ENCODE results near the gene NT5DC1. TPM values are rescaled to one million over a fixed set of nuclear protein-coding genes. Genes with fewer than 3 reads are reported as not detected.

The NT5DC1 gene
- polyA plus RNA-seq, 3 donors = 42.3 to 51.4 (median 43.7) TPM

DNA sequence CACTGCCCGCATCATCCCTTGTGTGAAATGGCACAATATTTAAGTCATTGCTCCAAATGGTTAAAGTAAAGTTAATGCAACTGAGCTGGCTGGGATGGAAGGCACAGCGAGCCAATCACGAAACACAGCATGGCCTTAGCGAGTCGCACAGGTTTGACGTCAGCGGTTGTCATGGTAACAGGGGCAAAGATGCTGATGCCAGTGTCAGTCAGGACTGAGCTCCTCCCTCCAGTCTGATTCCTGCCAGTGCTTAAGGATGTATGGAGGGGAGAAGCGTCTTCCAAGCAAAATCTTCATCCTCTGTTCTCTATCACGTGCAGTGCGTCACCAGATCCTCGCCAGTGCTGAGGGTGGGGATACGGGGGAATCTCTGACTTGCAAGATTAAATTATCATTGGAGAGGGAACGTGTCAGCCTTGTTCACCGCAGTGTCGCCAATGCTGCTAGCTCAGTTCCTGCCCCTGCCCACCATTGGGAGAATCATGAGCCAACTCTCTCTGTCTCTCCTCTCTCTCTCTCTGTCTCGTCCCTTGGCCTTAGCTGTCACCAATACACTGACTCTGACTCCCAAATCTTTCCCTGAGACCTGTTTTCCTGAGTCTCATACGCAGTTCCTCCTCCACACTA, 128.7 kb downstream of the NT5DC1 start:
- peak; percentile 89 for DNase-seq

DNA sequence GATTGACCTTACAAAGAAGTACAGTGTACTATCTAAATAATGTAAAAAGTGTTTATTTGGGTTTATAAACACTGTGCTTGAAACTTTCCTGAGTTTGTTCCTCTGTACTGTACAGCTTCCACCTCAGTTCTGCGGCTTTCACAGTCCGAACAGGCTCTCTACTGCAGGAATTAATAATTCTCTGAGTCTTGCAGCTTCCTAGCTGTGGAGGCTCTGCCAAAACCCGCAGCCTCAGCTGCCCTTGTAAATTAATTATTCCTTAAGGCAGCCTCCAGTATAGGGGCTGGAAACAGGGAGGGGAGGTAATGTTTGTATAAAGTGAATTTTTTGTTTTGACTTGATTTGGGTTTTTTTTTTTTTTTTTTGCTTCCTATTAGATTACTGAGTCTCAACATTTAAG, 134.0 kb downstream of the NT5DC1 start:
- no peak for DNase-seq

DNA sequence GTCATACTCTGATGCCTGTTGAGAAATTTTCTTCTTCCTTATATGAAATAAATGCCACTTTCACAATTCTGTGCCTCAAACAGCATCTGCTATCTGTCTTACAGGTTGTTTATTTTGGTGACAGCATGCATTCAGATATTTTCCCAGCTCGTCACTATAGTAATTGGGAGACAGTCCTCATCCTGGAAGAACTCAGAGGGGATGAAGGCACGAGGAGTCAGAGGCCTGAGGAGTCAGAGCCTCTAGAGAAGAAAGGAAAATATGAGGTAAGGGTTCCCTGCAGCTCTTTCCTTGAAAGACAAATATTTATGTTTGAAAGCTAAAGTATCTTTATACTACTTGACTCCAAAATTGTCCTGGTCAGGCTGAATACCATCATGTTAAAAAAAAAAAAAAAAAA, 137.4 kb downstream of the NT5DC1 start:
- DNase-seq = no peak

DNA sequence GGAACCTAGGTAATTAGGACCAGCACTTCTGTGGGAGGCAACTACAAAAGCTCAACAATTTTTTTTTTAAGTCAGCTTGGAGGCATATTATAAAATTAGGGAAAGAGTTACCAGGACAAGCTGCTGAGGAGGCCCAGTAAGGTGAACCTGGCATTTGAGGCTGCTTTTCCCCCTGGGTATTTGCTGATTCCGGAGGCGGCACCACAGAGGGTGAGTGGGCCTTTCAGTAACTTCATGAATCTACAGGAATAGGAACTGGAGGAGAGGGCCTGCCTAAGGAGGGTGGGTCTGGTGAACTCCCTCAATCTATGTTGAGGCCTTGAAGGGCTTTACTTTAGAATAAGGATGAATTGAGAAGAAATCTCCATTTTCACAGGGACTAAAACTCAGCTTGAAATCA, 138.6 kb downstream of the NT5DC1 start:
- no peak for DNase-seq

GRCh38 chr6:116239856-116240255, 139.2 kb downstream of the NT5DC1 start:
- DNase-seq = no peak

GRCh38 chr6:116244284-116244683, 143.6 kb downstream of the NT5DC1 start:
- no peak for DNase-seq

GRCh38 chr6:116246089-116246488, 145.4 kb downstream of the NT5DC1 start:
- no peak for DNase-seq

- DNase-seq = no peak
Observed at GRCh38 chr6:116247285-116247684, 146.6 kb downstream of the NT5DC1 start.

- DNase-seq = no peak
Observed at GRCh38 chr6:116248577-116248976, 147.9 kb downstream of the NT5DC1 start.

GRCh38 chr6:116251568-116252384, 151.1 kb downstream of the NT5DC1 start:
- DNase-seq = no peak

- no peak for DNase-seq
Observed at GRCh38 chr6:116253188-116253504, 152.5 kb downstream of the NT5DC1 start.

GRCh38 chr6:116253505-116254296, 153.0 kb downstream of the NT5DC1 start, which contains the start of gene TSPYL4:
Gene TSPYL4 (minus strand): TSS chr6:116254075. CDS start chr6:116254008, 67 bp downstream.
- DNase-seq = peak; percentile 98

DNA sequence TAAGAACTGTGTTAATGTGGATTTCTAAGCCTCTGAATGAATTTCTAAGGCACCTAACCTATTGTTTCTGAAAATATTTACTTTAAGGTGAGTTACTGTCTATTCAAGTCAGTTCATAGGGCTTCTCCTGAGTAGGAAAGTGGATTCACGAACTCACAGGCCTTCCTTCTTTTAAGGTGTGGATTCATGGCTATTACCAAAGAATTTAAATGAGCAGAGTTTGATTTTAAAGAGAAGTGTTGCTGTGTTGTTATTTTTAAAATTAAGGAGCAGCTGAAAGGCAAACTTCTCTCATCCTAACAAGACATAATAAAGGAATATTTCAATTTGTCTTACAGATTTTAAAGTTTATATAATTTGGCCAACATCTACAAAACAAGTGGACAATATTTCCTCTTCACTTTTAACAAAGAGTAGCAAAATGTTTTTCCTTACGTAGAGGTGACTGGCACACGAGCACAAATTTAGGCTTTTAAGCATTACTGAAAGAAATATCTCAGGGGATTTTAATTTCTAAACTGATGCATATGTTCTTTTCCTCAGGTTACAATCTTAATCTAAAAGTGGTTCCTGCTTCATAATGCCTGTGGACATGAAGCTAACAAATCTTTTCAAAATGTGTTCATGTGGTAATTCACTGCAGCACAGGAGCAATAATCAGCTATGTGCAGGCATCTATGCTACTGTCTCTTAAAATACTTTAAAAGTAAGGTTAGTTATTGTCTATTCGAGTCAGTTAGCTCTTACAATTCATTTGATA, 153.8 kb downstream of the NT5DC1 start:
- no peak for DNase-seq

GRCh38 chr6:116255246-116255800, 154.7 kb downstream of the NT5DC1 start:
- DNase-seq = no peak

GRCh38 chr6:116256694-116257093, 156.0 kb downstream of the NT5DC1 start:
- no peak for DNase-seq

DNA sequence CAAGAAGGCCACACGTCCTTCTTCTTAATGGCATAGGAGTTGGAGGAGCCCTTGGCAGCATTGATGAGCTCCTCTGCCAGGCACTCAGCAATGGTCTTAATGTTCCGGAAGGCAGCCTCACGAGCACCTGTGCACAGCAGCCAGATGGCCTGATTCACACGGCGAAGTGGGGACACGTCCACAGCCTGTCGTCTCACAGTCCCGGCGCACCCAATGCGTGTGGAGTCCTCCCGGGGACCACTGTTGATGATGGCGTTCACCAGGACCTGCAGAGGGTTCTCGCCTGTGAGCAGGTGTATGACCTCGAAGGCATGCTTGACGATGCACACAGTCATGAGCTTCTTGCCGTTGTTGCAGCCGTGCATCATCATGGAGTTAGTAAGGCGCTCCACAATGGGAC, 157.9 kb downstream of the NT5DC1 start:
- no peak for DNase-seq

DNA sequence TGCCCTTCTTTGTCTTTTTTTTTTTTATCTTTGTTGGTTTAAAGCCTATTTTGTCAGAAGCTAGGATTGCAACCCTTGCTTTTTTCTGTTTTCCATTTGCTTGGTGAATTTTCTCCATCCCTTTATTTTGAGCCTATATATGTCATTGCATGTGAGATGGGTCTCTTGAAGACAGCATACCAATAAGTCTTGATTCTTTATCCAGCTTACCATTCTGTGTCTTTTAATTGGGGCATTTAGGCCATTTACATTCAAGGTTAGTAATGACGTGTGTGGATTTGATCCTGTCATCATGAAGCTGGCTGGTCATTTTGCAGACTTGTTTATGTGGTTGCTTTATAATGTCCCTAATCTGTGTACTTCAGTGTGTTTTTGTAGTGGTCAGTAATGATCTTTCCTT, 162.7 kb downstream of the NT5DC1 start:
- DNase-seq = no peak

DNA sequence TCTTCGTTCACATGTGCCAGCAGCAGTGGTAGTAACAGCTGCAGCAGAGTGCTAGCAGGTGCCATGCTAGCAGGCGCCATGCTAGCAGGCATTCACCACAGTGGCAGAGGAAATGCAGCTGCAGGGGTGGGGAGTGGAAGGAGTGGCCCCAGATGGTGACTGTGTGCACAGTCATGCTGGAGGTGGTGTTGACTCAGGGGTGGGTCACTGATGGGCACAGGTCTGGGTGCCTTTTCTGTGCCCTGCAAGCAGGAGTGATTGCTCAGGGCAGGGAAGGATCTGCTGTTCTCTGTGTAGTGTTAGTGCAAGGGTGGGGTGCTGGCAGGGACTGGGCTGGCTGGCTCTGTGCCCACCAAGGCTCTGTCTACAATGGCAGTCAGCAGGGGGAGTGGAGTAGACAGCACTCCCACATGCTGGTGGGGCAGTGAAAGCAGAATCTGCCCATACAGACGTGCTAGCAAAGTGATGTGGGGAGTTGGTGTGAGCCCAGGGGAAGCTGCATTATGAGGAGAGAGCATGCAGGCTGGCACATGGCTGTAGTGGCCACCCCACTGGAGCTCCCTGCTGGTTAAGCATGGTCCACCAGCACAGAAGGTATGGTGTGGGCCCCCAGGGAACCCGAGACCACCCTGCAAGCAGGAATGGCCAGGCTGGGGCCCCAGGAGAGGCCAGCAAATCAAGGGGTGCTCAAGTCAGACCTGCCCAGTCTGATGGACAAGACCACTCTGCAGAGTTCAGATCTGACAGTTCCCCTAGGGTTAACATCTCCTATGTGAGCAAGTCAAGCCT, 164.6 kb downstream of the NT5DC1 start:
- no peak for DNase-seq

GRCh38 chr6:116266803-116267202, 166.2 kb downstream of the NT5DC1 start:
- DNase-seq = no peak

GRCh38 chr6:116267836-116268588, 167.4 kb downstream of the NT5DC1 start:
- no peak for DNase-seq

Measured in renal pelvis (tissue), 4 donors.